B cell (primary cell): ENCODE results near the gene CACNA2D4. TPM values are rescaled to one million over a fixed set of nuclear protein-coding genes. Genes with fewer than 3 reads are reported as not detected.

Source experiments
- ATAC-seq: fragments of 200-7000 bp; cut with Tn5 transposase; one replicate; pipeline ENCODE4 v1.10.0; 2021; ENCODE audit warnings: low read depth, mild to moderate bottlenecking, moderate number of reproducible peaks, moderate library complexity
- CTCF ChIA-PET: fragments of 350-600 bp; sonication (Branson Sonifier 250); formaldehyde crosslinking; loops from one replicate; lab custom pipeline; 2021; ENCODE audit warnings: antibody characterized with exemption, inconsistent platforms; lab: Charles Lee
- POLR2A ChIA-PET: fragments of 350-600 bp; sonication (Branson Sonifier 250); formaldehyde crosslinking; loops from one replicate; lab custom pipeline; 2021; ENCODE audit warnings: antibody characterized with exemption; lab: Charles Lee
- DNase-seq: peaks from one replicate; pipeline ENCODE4 v3.0.0; 2013
- H2AFZ ChIP-seq: 2 replicates; pipeline ENCODE4 v1.6.1; 2012; ENCODE audit warnings: mild to moderate bottlenecking, low read depth, low read length; ENCODE audit not compliant: insufficient read depth, poor library complexity, severe bottlenecking
- H3K27ac ChIP-seq, 2 donors: 1 replicate in 1 of 2; 2 replicates in 1 of 2; pipeline ENCODE4 v1.5.1; 2012 to 2013; ENCODE audit warnings: low read length in 2 of 2, mild to moderate bottlenecking in 2 of 2, moderate library complexity in 1 of 2
- H3K27me3 ChIP-seq, 4 experiments: fragments of 200-600 bp in 1 of 4; sonication (generic) in 1 of 4; replicated peaks in 1 of 4; 1 replicate in 2 of 4; 2 replicates in 2 of 4; pipeline versions ENCODE4 v1.6.1 to v1.7.0; 2013 to 2016; ENCODE audit warnings: low read length in 3 of 4, mild to moderate bottlenecking in 2 of 4, mixed read lengths in 1 of 4, moderate library complexity in 1 of 4; ENCODE audit not compliant: insufficient read depth in 4 of 4, control insufficient read depth in 3 of 4; ENCODE audit errors: control extremely low read depth in 1 of 4
- H3K36me3 ChIP-seq, 2 experiments: replicated peaks in 1 of 2; 1 replicate in 1 of 2; 2 replicates in 1 of 2; pipeline versions ENCODE4 v1.6.1 to v1.7.1; 2013; ENCODE audit warnings: low read length in 1 of 2; ENCODE audit not compliant: insufficient read depth in 2 of 2, control insufficient read depth in 1 of 2; ENCODE audit errors: control extremely low read depth in 1 of 2, extremely low read depth in 1 of 2
- H3K4me1 ChIP-seq, 2 donors: fragments of 200-600 bp in 1 of 2; sonication (generic) in 1 of 2; 1 replicate in 1 of 2; 2 replicates in 1 of 2; pipeline versions ENCODE4 v1.5.1 to v1.6.1; 2013 to 2017; ENCODE audit warnings: low read length in 2 of 2; ENCODE audit not compliant: control insufficient read depth in 2 of 2, insufficient read depth in 2 of 2
- H3K4me2 ChIP-seq: replicated peaks from 2 replicates; pipeline ENCODE3; 2012; ENCODE audit warnings: mild to moderate bottlenecking, low read depth, low read length; ENCODE audit not compliant: poor library complexity, severe bottlenecking
- H3K4me3 ChIP-seq, 5 experiments: fragments of 200-600 bp in 1 of 5; sonication (generic) in 1 of 5; 1 replicate in 3 of 5; 2 replicates in 2 of 5; pipeline versions ENCODE4 v1.5.1 to v1.7.0; 2011 to 2016; ENCODE audit warnings: low read length in 4 of 5, mild to moderate bottlenecking in 4 of 5, low read depth in 2 of 5, control low read depth in 1 of 5, moderate library complexity in 1 of 5; ENCODE audit not compliant: insufficient read depth in 1 of 5; ENCODE audit errors: control extremely low read depth in 1 of 5, extremely low read depth in 1 of 5
- H3K79me2 ChIP-seq: fragments of 200-600 bp; sonication (generic); one replicate; pipeline ENCODE4 v1.6.0; 2016; ENCODE audit warnings: low read length; ENCODE audit not compliant: control insufficient read depth, insufficient read depth
- H3K9ac ChIP-seq: fragments of 200-600 bp; sonication (generic); 2 replicates; pipeline ENCODE4 v1.6.1; 2017; ENCODE audit warnings: mild to moderate bottlenecking, low read length, moderate library complexity
- H3K9me3 ChIP-seq, 3 donors: one replicate each; pipeline versions ENCODE4 v1.6.1 to v1.7.1; 2013; ENCODE audit warnings: low read length in 2 of 3; ENCODE audit not compliant: control insufficient read depth in 2 of 3, insufficient read depth in 1 of 3; ENCODE audit errors: control extremely low read depth in 1 of 3
- H4K20me1 ChIP-seq: 2 replicates; pipeline ENCODE4 v1.6.0; 2012; ENCODE audit warnings: mild to moderate bottlenecking, low read length; ENCODE audit not compliant: insufficient read depth, control insufficient read depth, poor library complexity, severe bottlenecking
- H3K27ac Mint-ChIP-seq: one replicate; pipeline ENCODE4 v1.8.0; 2021; ENCODE audit warnings: mixed read lengths
- H3K27me3 Mint-ChIP-seq: one replicate; pipeline ENCODE4 v1.8.0; 2021; ENCODE audit warnings: mixed read lengths
- H3K4me1 Mint-ChIP-seq: one replicate; pipeline ENCODE4 v1.8.0; 2021; ENCODE audit warnings: mixed read lengths
- H3K4me3 Mint-ChIP-seq: one replicate; pipeline ENCODE4 v1.8.0; 2021; ENCODE audit warnings: mixed read lengths
- H3K9me3 Mint-ChIP-seq: one replicate; pipeline ENCODE4 v1.8.0; 2022; ENCODE audit warnings: mixed read lengths; ENCODE audit not compliant: insufficient read depth
- CTCF ChIP-seq: fragments of 200-600 bp; IDR thresholded peaks from one replicate; pipeline ENCODE4 v1.8.0; 2022; ENCODE audit warnings: antibody characterized with exemption, mild to moderate bottlenecking
- EZH2 ChIP-seq: IDR thresholded peaks from 2 replicates; pipeline ENCODE4 v1.6.1; 2012; ENCODE audit warnings: borderline replicate concordance, low read depth, mild to moderate bottlenecking, moderate library complexity, low read length; ENCODE audit not compliant: insufficient read depth, poor library complexity, severe bottlenecking
- WGBS: methylation state at CpG from one replicate; pipeline ENCODE4 v1.1.5; 2013; ENCODE audit warnings: missing lambda C conversion rate; ENCODE audit not compliant: insufficient coverage; 5-methylcytosine and 5-hydroxymethylcytosine counted together
- intact Hi-C: fragments of 100-400 bp; cut with micrococcal nuclease; formaldehyde crosslinking; loops from one replicate; pipeline ENCODE4 v1.10.0; 2022
- polyA plus RNA-seq: library from polyadenylated mRNA; depleted of rRNA; stranded (reverse); fragments of >200 nt; gene quantifications from 2 replicates; pipeline ENCODE4 v1.2.3, GENCODE V29; 2012
- total RNA-seq, 2 donors: library from RNA; stranded (reverse); fragments of 120-200 nt in 1 of 2; gene quantifications; 1 replicate in 1 of 2; 2 replicates in 1 of 2; pipeline versions ENCODE4 v1.2.3 to v1.2.4, GENCODE V29; 2013 to 2022

Gene CACNA2D4
- total and polyA plus RNA-seq, 2 donors (not counting 1 experiment from before 2014, with no cell fraction given): 6.0 to 7.4 TPM

GRCh38 chr12:1747609-1748008 lies 170.8 kb downstream of the CACNA2D4 start:
- ChIA-PET CTCF (no interaction called here), POLR2A (no interaction called here)
- intact Hi-C loops: no loop called here
- H2AFZ ChIP-seq: no peak overlapping the region
- ATAC-seq: no peak
- peaks cover 72% of the 10 kb centered on the region for H3K79me2 ChIP-seq
- Mint-ChIP-seq H3K27ac (no peak overlapping the region), H3K4me3 (no peak overlapping the region), H3K4me1 (peaks cover 36% of the 10 kb centered on the region), H3K27me3 (no peaks in the 10 kb centered on the region), H3K9me3 (peaks cover 8% of the 10 kb centered on the region)
- H3K27me3 ChIP-seq: no peaks in the 10 kb centered on the region
- H3K9ac ChIP-seq: no peak overlapping the region
- no peak overlapping the region for H3K4me2 ChIP-seq
- no peak for DNase-seq
- peaks cover 0 to 9% of the 10 kb centered on the region in 2 donors for H3K4me1 ChIP-seq
- H3K9me3 ChIP-seq: peaks cover 3 to 17% (median 14%) of the 10 kb centered on the region in 3 donors
- H3K4me3 ChIP-seq: no peak overlapping the region
- H3K27ac ChIP-seq: no peak overlapping the region
- WGBS: 100% methylated on average over 1 of the region's 2 CpGs
- peaks cover 31% of the 10 kb centered on the region for H4K20me1 ChIP-seq
- peaks cover 3% of the 10 kb centered on the region in 2 experiments for H3K36me3 ChIP-seq
- TF ChIP-seq EZH2 (no peak), CTCF (no peak)

- ChIA-PET CTCF (no interaction called here), POLR2A (no interaction called here)
- intact Hi-C loops: no loop called here
- H3K27me3 Mint-ChIP-seq: no peaks in the 10 kb centered on the region
- peaks cover 16 to 33% of the 10 kb centered on the region in 2 donors for H3K4me1 ChIP-seq
- peaks cover 58% of the 10 kb centered on the region for H3K4me1 Mint-ChIP-seq
- WGBS: 100% methylated on average over 2 of the region's 2 CpGs
- H3K9ac ChIP-seq: no peak overlapping the region
- no peak overlapping the region for H3K4me2 ChIP-seq
- H3K9me3 Mint-ChIP-seq: peaks cover 8% of the 10 kb centered on the region
- peaks cover 72% of the 10 kb centered on the region for H3K79me2 ChIP-seq
- H3K27me3 ChIP-seq: no peaks in the 10 kb centered on the region
- H3K4me3 Mint-ChIP-seq: no peak overlapping the region
- peaks cover 39% of the 10 kb centered on the region for H4K20me1 ChIP-seq
- H3K27ac ChIP-seq: no peak overlapping the region
- H3K4me3 ChIP-seq: no peak overlapping the region
- TF ChIP-seq EZH2: no peak
- no peak for TF ChIP-seq CTCF
- no peak overlapping the region for H3K27ac Mint-ChIP-seq
- DNase-seq (no peak), ATAC-seq (no peak)
- peaks cover 3 to 17% (median 14%) of the 10 kb centered on the region in 3 donors for H3K9me3 ChIP-seq
- peaks cover 3% of the 10 kb centered on the region in 2 experiments for H3K36me3 ChIP-seq
- H2AFZ ChIP-seq: no peak overlapping the region
Observed at GRCh38 chr12:1744932-1745331, 173.5 kb downstream of the CACNA2D4 start.

Other genes starting within 250 kb of the CACNA2D4 start
- gene ADIPOR2, start 227.6 kb downstream of the CACNA2D4 start, total RNA-seq: 35.9 and 38.9 TPM in 2 replicates
- gene ADIPOR2, start 227.6 kb downstream of the CACNA2D4 start, polyA plus RNA-seq: 9.2 and 10.5 TPM in 2 replicates
- gene LRTM2, start 98.1 kb downstream of the CACNA2D4 start, total RNA-seq: not detected in 2 replicates
- not detected in 2 replicates for gene LRTM2, start 98.1 kb downstream of the CACNA2D4 start, polyA plus RNA-seq
- gene DCP1B, start 85.8 kb upstream of the CACNA2D4 start, total RNA-seq: 18.0 and 18.1 TPM in 2 replicates
- 8.3 and 12.3 TPM in 2 replicates for gene DCP1B, start 85.8 kb upstream of the CACNA2D4 start, polyA plus RNA-seq
- 0.02 and 0.10 TPM in 2 replicates for gene CACNA1C, start 134.3 kb upstream of the CACNA2D4 start, total RNA-seq
- gene CACNA1C, start 134.3 kb upstream of the CACNA2D4 start, polyA plus RNA-seq: 0.01 and 0.03 TPM in 2 replicates